Left renal pelvis (tissue), 4 donors: Measurements from ENCODE around the gene NPAT. TPM values are rescaled to one million over a fixed set of nuclear protein-coding genes. Genes with fewer than 3 reads are reported as not detected.

Experiments
- DNase-seq, 4 donors: peaks; one replicate each; pipeline ENCODE4 v3.0.0-alpha.2; 2013; ENCODE audit warnings: low read depth in 4 of 4, low spot score in 3 of 4
- polyA plus RNA-seq, 4 donors: library from polyadenylated mRNA; unstranded; fragments of 120-200 nt; gene quantifications; one replicate each; pipeline ENCODE4 v1.2.1, GENCODE V29; 2013; ENCODE audit not compliant: insufficient read length in 4 of 4

Gene NPAT
- polyA plus RNA-seq, 4 donors: 15.5 to 22.6 (median 19.1) TPM

DNA sequence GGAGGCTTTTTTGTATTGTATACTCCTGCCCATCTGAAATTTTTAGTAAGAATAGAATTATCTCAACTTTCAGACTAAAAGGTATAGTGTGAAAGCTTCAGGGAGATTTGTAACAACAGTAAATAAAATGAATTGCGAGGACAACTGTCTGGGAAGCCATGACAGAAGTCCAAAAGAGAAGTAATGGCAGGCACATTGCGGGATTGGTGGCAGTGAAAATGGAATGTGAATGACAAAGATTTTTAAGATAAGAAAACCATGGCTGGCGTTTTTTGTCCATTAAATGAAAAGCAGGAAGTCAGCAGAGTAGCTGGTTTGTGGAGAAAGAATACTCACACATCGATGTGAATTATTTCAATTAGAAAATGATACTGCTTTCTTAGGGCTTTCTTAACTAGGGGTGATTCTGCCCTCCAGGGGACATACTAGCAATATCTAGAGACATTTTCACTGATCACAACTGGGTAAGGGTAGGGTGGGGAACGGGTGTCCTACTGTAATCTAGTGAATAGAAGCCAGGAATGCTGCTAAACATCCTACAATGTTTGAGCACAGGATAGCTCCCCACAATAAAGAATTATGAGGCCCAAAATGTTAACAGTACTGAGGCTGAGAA lies 1.6 kb downstream of the NPAT start:
- DNase-seq: no peak

DNA sequence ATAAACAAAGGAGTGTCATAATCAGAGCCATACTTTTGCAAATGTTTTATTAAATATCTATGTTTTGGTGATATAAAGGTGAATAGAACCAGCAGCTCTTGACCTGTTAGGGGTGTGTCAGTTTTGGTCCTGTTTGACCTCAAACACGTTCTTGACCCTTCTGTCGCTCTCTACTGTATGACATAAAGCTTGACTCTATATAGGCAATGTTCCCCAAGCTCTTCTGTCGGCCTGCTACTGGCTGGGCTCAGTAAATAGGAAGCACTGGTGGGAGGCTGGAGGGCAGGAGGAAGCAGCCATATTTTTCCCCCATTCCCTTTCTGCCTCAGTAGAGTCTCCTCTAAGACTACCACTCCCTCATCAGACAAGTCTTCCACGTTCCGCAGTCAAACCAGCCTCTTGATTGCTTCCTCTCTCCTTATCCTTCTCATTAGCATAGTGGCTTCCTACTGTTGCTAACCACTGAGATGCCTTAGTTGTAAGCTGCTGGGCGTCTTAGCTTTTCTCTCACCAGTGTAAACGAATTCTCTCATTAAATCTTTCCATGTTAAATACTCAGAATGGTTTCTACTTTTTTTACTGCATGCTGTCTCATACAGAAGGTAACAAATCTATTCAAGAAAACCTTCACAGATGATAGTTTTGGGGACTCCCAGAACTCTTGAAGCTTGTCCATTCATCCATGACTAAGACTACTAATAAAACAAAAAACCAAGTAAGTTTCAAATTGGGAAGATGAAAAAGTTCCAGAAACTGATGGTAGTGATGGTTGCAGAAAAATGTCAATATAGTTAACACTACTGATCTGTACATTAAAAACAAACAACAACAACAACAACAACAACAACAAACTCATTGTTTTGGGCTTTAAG lies 3.3 kb downstream of the NPAT start:
- DNase-seq: no peak

DNA sequence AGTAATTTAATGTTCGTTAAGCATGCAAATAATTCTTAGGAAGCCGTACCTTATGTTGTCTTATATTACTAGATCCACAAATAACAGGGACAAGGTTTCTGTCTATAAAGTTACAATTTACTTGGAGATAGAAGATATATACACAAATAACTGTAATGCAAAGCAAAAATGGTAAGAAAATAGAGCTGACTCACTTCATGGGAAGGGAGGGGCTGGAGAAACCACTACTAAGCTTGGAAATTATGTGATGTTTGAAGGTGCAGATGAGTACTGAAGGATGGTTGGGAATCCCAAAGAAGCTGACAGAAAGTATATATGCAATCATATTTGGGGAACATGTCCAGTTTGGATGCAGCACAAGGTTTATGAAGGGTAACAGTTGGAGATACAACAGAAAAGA lies 4.0 kb downstream of the NPAT start:
- DNase-seq: no peak

- no peak for DNase-seq
These were observed 5.5 kb downstream of the NPAT start for GRCh38 chr11:108216988-108217387.

- no peak for DNase-seq
These were observed 8.7 kb downstream of the NPAT start for GRCh38 chr11:108213784-108214183.

DNA sequence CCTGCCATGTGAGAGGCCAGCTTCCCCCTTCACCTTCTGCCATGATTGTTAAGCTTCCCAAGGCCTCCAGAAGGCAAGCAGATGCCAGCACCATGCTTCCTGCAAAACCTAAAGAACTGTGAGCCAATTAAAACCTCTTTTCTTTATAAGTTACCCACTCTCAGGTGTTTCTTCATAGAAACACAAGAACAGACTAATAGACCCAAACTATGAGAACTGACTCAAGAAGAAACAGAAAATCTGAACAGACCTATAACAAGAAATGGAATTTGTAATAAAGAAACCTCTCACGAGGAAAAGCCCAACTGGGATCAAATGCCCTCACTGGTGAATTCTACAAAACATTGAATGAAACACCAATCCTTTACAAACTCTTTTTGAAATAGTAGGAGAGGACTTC lies 12.0 kb downstream of the NPAT start:
- no peak for DNase-seq

DNA sequence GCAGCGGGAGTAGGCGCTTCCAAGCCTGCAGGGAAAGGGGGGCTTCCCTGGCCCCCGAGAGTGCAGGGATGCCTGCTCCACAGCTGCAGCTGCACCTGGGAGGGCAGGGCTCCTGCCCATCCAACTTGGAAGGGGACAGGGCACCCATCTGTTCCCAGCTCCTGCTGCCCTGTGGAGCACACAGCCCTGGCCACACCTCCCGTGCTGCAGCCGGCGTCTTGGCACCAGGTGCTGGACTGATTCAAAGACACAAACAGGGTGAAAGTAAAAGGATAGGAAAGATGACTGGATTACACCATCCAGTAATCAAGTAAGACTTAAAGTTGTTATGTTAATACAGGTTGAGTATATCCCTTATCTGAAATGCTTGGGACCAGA lies 14.8 kb downstream of the NPAT start:
- DNase-seq: no peak

GRCh38 chr11:108206969-108207682 lies 15.3 kb downstream of the NPAT start:
- no peak for DNase-seq

DNA sequence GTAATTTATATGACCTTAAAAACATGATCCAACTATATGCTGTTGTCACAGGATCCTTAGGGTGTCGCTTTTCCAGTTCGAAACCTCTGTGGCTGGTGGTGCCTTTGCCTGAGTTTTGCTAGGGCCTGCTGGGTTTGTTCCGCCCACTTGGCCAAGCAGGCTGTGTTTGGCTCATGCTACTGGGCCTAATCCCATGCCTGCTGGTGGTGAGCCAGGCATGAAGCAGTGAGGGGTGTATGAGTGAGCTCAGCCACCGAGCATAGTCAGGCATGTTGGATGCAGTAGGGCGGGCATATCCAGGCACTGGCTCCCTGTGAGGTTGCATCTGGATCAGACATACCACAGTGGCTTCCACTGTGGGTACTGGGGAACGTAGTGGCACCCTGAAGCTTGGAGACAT lies 16.3 kb downstream of the NPAT start:
- no peak for DNase-seq

DNA sequence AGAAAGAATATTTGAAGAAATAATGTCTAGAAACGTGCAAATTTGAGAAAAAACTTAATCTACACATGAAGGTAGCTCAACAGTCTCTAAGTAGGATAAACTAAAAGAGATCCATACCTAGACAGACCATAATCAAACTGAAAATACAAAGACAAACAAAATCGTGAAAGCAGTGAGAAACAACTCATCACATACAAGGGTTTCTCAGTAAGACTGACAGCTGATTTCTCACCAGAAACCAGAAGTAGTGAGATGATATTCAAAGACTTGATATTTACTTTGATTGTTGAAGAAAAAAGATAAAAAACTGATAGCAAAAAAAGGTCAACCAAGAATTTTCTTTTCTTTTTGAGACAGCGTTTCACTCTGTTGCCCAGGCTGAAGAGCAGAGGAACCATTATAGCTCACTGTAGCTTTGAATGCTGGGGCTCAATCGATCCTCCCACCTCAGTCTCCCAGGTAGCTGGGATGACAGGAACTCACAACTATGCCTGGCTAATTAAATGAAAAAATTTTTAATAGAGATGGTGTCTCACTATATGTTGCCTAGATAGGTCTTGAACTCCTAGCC lies 17.4 kb downstream of the NPAT start:
- no peak for DNase-seq

GRCh38 chr11:108204376-108204775 lies 18.1 kb downstream of the NPAT start:
- no peak for DNase-seq

DNA sequence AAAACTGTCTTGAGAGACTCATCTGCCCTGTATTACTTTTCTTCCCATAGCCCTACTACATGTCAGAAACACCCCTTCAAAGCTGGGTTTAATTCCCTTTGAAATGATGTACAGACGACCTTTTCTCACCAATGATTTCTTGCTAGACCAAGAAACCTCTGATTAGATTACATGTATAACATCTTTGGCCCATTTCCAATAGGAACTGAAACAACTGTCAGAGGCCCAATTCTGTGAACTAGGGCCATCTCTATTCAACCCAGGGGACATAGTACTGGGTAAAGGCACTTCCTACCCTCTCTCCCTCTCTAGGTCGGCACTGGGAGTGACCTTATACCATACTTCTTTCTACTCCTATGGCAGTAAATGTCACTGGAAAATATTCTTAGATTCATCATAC lies 19.4 kb downstream of the NPAT start:
- DNase-seq: no peak

DNA sequence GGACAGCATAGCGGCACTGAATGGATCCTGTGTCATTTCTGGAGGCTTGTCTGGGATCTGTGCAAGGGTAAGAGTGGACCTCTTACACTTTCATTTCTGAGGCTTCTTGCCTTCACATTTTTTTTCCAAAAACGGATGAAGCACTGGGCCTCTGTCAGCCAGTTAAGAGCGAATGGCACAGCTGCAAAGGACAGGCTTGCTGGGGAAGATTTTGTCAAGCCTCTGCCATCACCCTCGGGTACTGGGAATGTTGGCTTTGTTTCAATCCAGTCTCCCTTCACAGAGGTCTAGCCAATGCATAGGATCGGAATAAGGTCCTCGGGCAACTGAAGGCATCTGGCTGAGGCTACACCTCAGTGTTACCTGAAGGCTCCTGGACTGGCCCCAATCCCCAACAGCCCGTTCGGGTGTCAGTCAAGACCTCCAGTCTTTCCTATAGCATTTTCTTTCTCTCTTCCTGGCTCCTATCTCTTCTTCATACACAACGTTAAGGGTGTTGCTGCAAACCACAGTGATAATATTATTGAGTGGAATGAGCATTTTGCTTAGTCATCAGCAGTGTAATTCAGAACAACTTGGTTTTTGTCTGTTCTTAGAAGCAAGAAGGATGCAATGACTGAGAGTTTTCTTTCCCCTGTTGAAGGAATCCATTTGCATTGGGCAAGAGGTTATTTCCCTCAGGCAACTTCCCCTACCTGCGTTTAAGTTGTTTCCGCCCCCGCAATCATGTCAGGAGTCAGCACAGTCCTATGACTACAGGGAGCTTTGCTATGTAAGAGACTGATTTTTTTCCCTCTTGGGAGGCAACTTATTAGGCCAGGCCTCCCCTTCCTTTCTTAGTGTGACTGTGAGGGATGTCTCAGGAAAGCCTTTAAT lies 22.8 kb downstream of the NPAT start:
- DNase-seq: no peak

- no peak for DNase-seq
These were observed 23.6 kb downstream of the NPAT start for GRCh38 chr11:108198833-108199232.

DNA sequence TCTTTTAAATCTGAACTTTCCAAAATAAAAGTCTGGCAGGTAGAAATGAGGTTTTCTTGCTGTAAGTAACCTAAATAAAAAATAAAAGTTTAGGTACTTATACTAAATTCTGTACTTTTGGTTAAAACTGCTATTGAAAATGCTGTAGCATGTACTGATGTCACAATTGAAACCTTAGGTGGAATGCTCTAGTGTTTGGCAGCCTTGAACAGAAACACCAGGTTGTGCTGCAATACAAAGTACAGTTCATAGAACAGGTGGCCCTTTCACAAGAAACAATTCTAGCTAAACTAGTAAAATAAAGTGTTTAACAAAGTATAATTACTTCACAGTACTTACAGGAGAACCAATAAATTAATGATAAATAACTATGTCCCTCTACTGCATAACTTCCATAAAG lies 25.1 kb downstream of the NPAT start:
- no peak for DNase-seq

DNA sequence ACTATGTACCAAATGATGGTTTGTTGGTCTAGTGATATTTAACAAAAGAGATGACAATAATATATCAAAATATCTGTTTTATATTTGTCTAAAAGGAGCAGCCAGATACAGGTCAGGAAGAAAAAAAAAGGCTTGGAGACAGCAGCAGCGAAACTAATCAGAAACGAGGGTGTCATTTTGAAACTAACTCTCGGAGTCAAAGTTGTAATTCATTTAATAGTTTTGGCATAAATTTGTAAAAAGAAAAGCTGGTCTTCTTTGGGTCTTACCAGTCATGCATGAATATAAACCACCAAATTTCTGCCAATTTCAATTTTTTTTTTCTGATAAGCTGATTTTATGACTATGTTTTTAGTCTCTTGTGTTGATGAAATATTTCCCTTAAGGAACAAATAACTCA lies 25.5 kb downstream of the NPAT start:
- DNase-seq: no peak

- no peak for DNase-seq
These were observed 28.7 kb downstream of the NPAT start for GRCh38 chr11:108193725-108194124.

DNA sequence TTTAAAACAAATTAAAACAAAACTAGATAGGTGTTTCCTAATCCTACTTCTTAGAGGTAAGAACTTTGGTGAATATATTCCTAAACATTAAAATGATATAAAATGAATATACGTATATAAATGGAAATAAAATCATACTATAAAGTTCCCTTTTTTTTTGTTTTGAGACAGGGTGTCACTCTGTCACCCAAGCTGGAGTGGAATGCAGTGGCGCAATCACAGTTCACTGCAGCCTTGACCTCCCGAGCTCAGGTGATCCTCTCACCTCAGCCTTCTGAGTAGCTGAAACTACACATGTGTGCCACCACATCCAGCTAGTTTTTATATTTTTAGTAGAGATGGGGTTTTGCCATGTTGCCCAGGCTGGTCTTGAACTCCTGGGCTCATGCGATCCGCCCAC lies 44.9 kb downstream of the NPAT start:
- DNase-seq: no peak

- no peak for DNase-seq
These were observed 52.3 kb downstream of the NPAT start for GRCh38 chr11:108170184-108170583.

DNA sequence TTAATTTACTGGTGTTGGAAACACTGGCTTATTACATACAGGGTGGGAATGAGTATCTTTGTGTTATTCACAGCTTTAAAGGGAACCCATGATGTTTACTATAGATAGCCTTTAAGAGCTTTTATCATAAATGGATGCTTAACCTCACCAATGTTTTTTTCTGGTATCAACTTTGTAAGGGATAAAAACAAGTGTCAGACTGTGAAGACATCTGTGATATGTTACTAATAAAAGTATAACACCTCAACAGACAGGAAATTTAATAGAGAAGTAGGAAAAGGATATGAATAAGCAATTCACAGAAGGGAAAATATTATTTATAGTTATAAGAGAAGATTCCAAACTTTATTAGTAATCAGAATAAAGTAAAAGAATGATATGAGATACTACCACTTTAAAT lies 54.8 kb downstream of the NPAT start:
- no peak for DNase-seq
